ENCODE measurements around the gene C2CD2. TPM values are rescaled to one million over a fixed set of nuclear protein-coding genes. Genes with fewer than 3 reads are reported as not detected.

C2CD2 gene
- total and polyA plus RNA-seq, 2 experiments from 2014 or later, result 8.7 to 12.4 TPM

DNA sequence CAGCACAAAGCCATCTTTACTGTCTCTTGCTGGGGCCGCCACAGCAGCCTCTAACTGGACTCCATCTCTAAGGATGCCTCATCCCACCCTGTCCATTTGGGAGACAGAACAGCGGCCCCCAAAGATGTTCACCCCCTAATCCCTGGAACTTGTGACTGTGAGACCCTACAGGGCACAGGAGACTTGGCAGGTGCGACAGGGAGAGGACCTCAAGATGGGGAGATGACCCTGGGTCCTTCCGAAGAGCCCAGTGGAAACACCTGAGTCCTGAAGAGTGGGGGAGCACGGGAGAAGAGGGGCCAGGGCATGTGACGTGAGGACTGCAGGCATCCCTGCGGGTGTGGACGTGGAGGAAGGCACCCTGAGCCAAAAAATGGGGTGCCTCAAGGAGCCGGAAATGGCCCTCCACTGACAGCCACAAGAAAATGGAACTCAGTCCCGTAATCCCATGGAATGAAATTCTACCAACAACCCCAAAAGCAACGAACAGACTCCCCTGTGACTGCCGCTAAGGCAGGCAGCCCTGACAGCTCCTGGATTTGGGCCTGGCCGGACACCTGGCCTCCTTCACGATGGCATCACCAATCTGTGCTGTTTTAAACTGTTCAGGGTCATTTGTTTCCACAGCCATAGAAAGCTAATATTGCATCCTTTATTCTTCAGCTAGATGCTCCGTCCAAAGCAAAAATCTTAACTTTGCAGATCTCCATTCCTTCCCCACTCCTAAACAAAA, 34.0 kb downstream of the C2CD2 start:
- Histone ChIP-seq H3K4me3 (no peak overlapping the region), H3K36me3 (no peaks in the 10 kb centered on the region), H3K27ac (no peak overlapping the region), H3K27me3 (no peaks in the 10 kb centered on the region), H3K4me1 (ENCODE audit: low read depth) (no peaks in the 10 kb centered on the region), H3K9me3 (ENCODE audit: low read depth) (no peaks in the 10 kb centered on the region)
- no peak for DNase-seq (ENCODE audit: low read depth in 1 of 2, low spot score in 1 of 2)
- TF ChIP-seq, protein P1, sequence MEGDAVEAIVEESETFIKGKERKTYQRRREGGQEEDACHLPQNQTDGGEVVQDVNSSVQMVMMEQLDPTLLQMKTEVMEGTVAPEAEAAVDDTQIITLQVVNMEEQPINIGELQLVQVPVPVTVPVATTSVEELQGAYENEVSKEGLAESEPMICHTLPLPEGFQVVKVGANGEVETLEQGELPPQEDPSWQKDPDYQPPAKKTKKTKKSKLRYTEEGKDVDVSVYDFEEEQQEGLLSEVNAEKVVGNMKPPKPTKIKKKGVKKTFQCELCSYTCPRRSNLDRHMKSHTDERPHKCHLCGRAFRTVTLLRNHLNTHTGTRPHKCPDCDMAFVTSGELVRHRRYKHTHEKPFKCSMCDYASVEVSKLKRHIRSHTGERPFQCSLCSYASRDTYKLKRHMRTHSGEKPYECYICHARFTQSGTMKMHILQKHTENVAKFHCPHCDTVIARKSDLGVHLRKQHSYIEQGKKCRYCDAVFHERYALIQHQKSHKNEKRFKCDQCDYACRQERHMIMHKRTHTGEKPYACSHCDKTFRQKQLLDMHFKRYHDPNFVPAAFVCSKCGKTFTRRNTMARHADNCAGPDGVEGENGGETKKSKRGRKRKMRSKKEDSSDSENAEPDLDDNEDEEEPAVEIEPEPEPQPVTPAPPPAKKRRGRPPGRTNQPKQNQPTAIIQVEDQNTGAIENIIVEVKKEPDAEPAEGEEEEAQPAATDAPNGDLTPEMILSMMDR (IDR thresholded peaks at IDR 0.05; ENCODE audit: low read depth, low read length), result no peak

DNA sequence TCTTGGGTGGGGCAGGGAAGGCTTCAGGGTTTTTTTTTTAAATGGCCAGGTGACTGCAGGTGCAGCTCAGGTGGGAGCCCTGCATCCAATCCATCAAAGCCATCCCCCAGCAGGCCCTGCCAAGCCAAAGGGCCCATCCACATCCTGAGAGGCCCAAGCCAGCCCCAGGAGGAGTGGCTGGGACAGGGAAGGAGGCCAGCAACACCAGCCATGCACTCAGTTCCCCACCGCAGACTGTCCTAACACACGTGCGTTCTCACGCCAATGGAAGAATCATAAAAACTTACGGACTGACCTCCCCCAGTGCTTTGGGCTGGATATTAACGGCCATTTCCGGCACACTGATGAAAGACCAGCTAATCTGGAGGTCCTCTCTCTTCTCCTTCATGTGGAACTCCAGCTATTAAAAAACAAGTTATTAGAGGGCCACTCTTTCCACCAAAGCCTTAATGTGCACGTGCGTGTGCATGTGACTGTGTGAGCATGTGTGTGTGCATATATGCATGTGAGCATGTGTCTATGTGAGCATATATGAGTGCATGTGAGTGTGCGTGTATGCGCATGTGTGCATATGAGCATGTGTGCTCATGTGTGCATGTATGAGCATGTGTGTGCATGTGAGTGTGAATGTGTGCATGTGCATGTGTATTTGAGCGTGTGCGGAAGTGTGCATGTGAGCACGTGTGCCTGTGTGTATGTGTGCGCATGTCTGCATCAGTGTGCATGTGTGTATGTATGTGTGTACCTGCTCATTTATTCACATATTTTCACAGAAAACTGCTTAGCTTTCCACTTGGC, 35.1 kb downstream of the C2CD2 start:
- Histone ChIP-seq H3K9me3 (ENCODE audit: low read depth) (no peaks in the 10 kb centered on the region), H3K4me1 (ENCODE audit: low read depth) (no peaks in the 10 kb centered on the region), H3K36me3 (no peaks in the 10 kb centered on the region), H3K27me3 (no peaks in the 10 kb centered on the region), H3K4me3 (no peak overlapping the region), H3K27ac (no peak overlapping the region)
- no peak for DNase-seq (ENCODE audit: low read depth in 1 of 2, low spot score in 1 of 2)
- TF ChIP-seq, protein P1 (IDR thresholded peaks at IDR 0.05; ENCODE audit: low read depth, low read length), result no peak

DNA sequence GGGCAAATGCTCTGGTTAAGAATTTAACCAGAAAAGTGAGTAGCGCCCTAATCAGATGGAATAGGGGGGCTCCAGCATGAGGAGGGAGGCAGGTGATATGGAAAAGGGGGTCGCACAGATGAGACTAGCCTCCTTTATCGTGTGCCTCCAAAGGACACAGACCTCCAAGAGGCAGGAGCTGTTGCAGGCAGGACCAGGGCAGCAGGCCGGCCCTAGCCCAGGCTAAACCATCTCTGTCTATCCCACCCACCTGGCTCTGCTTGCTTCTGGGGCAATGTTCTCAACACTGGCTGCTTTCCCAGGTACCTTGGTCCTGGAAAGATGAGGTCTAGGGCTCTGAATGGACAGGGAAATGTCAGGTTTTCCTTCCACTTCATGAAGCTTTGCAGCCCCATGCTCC, 36.3 kb downstream of the C2CD2 start:
- TF ChIP-seq, protein P1 (IDR thresholded peaks at IDR 0.05; ENCODE audit: low read depth, low read length), result no peak
- H3K27ac ChIP-seq, result no peak overlapping the region
- no peaks in the 10 kb centered on the region for H3K4me1 ChIP-seq (ENCODE audit: low read depth)
- H3K27me3 ChIP-seq, result no peaks in the 10 kb centered on the region
- no peaks in the 10 kb centered on the region for H3K36me3 ChIP-seq
- H3K9me3 ChIP-seq (ENCODE audit: low read depth), result no peaks in the 10 kb centered on the region
- no peak overlapping the region for H3K4me3 ChIP-seq
- no peak for DNase-seq (ENCODE audit: low read depth in 1 of 2, low spot score in 1 of 2)

DNA sequence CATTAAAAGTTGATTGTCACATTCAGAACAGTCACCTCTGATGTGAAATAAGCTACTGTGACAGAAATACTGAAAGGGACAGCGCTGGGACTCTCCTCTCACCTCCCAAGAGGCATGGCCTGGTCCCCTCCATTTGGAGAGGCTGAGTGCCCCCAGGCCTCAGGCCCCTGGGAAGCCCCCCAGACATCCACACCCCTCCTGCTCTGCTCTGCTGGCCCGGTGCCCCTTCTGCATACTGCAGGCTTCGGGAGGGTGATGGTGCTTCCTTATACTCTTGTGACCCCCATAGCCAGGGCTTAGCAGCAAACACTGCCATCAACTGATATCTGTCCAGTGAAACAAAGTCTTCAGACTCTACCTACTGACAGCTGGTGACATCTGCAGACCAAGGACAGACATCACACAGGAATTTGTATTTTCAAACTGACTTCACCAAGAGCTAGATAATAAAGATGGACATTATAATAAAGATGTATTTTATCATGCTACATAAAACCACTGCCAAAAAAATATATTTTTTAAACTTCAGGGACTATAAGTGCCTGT, 36.9 kb downstream of the C2CD2 start:
- no peak for DNase-seq (ENCODE audit: low read depth in 1 of 2, low spot score in 1 of 2)
- Histone ChIP-seq H3K9me3 (ENCODE audit: low read depth) (no peaks in the 10 kb centered on the region), H3K27ac (no peak overlapping the region), H3K4me3 (no peak overlapping the region), H3K27me3 (no peaks in the 10 kb centered on the region), H3K4me1 (ENCODE audit: low read depth) (no peaks in the 10 kb centered on the region), H3K36me3 (no peaks in the 10 kb centered on the region)
- TF ChIP-seq, protein P1 (IDR thresholded peaks at IDR 0.05; ENCODE audit: low read depth, low read length), result no peak

DNA sequence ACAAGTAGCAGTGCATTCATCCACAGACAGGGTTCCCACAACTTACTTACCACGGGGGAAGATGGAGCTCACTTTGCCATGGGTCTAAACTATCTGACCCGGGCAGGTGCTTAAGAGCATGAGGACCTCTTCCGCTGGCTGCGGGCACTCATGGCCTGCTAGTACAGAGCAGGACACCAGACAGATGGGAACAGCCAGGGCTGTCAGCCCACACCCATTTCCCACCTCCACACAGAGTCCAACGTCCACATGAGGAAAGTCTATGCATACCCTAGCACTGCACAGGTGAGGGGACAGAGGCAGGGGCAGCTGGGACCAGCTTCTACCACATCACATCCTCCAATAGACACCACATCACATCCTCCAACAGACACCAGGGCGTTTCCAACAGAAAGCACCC, 38.9 kb downstream of the C2CD2 start:
- no peak overlapping the region for H3K4me3 ChIP-seq
- no peaks in the 10 kb centered on the region for H3K27me3 ChIP-seq
- DNase-seq (ENCODE audit: low read depth in 1 of 2, low spot score in 1 of 2), result no peak
- no peaks in the 10 kb centered on the region for H3K9me3 ChIP-seq (ENCODE audit: low read depth)
- TF ChIP-seq, protein P1 (IDR thresholded peaks at IDR 0.05; ENCODE audit: low read depth, low read length), result no peak
- no peak overlapping the region for H3K27ac ChIP-seq
- H3K36me3 ChIP-seq, result no peaks in the 10 kb centered on the region
- H3K4me1 ChIP-seq (ENCODE audit: low read depth), result no peaks in the 10 kb centered on the region

Measured in cardiac muscle cell (in vitro differentiated cells and primary cell).